HTR-8/SVneo (cell line): ENCODE measurements around the gene STK35.
"Not testable (repeated sequence)": the region's sequence is repeated elsewhere in the genome, so short reads cannot be mapped to it uniquely, and the experiment has no call there.

Source experiments
- DNase-seq: peaks from one replicate; pipeline ENCODE4 v3.0.0; 2011; ENCODE audit warnings: low spot score, mixed read lengths; ENCODE audit not compliant: insufficient read length
- FAIRE-seq: peaks from 2 replicates; lab custom pipeline; 2011; peaks lifted over from hg19 to GRCh38; lab: Jason Lieb, UNC

The STK35 gene

GRCh38 chr20:2178318-2179232, 76.9 kb downstream of the STK35 start:
- FAIRE-seq (no peak), DNase-seq (no peak)

GRCh38 chr20:2179233-2179580, 77.6 kb downstream of the STK35 start:
- DNase-seq (no peak), FAIRE-seq (no peak)

- DNase-seq (no peak), FAIRE-seq (no peak)
Observed at GRCh38 chr20:2179949-2180348, 78.3 kb downstream of the STK35 start.

GRCh38 chr20:2183381-2183780, 81.8 kb downstream of the STK35 start:
- DNase-seq (no peak), FAIRE-seq (no peak)

- FAIRE-seq, DNase-seq: not testable (repeated sequence)
Observed at GRCh38 chr20:2184933-2185332, 83.3 kb downstream of the STK35 start.

- DNase-seq = no peak
- FAIRE-seq = no peak
Observed at GRCh38 chr20:2195614-2196013, 94.0 kb downstream of the STK35 start.

- FAIRE-seq = no peak
- no peak for DNase-seq
Observed at GRCh38 chr20:2197166-2197565, 95.5 kb downstream of the STK35 start.
